Gastrocnemius medialis (tissue), 4 donors: ENCODE results near the gene RMI2. TPM values are rescaled to one million over a fixed set of nuclear protein-coding genes. Genes with fewer than 3 reads are reported as not detected.
"Not testable (repeated sequence)": the region's sequence is repeated elsewhere in the genome, so short reads cannot be mapped to it uniquely, and the experiment has no call there.

Experiments
- ATAC-seq, 2 donors: fragments of 150-250 bp; one replicate each; pipeline ENCODE4 v1.9.1; 2016
- DNase-seq, 2 donors: peaks; one replicate each; pipeline ENCODE4 v3.0.0-alpha.2; 2019
- H3K27ac ChIP-seq, 4 donors: fragments of 200-600 bp; sonication (generic); 1 replicate in 1 of 4; 2 replicates in 3 of 4; pipeline ENCODE4 v1.5.1; 2016 to 2018; ENCODE audit warnings: mild to moderate bottlenecking in 2 of 4, moderate library complexity in 1 of 4
- H3K27me3 ChIP-seq, 3 donors: fragments of 200-600 bp; sonication (generic) in 2 of 3; 1 replicate in 1 of 3; 2 replicates in 2 of 3; pipeline versions ENCODE4 v1.5.1 to v1.6.0; 2016 to 2019; ENCODE audit warnings: mild to moderate bottlenecking in 1 of 3, moderate library complexity in 1 of 3
- H3K36me3 ChIP-seq, 2 donors: fragments of 200-600 bp; sonication (generic) in 1 of 2; one replicate each; pipeline ENCODE4 v1.5.1; 2017 to 2018
- H3K4me1 ChIP-seq, 2 donors: fragments of 200-600 bp; sonication (generic) in 1 of 2; one replicate each; pipeline ENCODE4 v1.5.1; 2016 to 2017; ENCODE audit warnings: mild to moderate bottlenecking in 2 of 2
- H3K4me3 ChIP-seq, 4 donors: fragments of 200-600 bp; sonication (generic) in 3 of 4; 1 replicate in 1 of 4; 2 replicates in 3 of 4; pipeline ENCODE4 v1.5.1; 2016 to 2019; ENCODE audit warnings: mild to moderate bottlenecking in 2 of 4
- H3K9me3 ChIP-seq, 3 donors: fragments of 200-600 bp; sonication (generic) in 2 of 3; 1 replicate in 1 of 3; 2 replicates in 2 of 3; pipeline ENCODE4 v1.5.1; 2016 to 2019
- POLR2A ChIP-seq, 2 donors: fragments of 450-650 bp; IDR thresholded peaks; one replicate each; pipeline ENCODE4 v1.6.1; 2017; ENCODE audit warnings: antibody characterized with exemption in 2 of 2, mild to moderate bottlenecking in 2 of 2, moderate library complexity in 2 of 2
- in situ Hi-C, 4 donors: fragments of 200-750 bp; cut with MboI; loops; one replicate each; pipeline versions ENCODE4 v1.15.0 to v1.8.0; 2017; ENCODE audit warnings: low sequenced_read_pairs in 4 of 4
- intact Hi-C: fragments of 100-400 bp; cut with DNase I; formaldehyde crosslinking; loops from one replicate; pipeline ENCODE4 v1.15.1; 2023; ENCODE audit warnings: low total_unique reads
- total RNA-seq, 4 donors: library from RNA; depleted of rRNA; stranded (reverse); fragments of >200 nt; gene quantifications; one replicate each; pipeline versions ENCODE4 v1.1.0 to v1.2.3, GENCODE V29; 2016
- TF ChIP-seq, protein P1 (sequence below), 5 experiments: fragments of 450-650 bp in 3 of 5; fragments of 200-600 bp in 2 of 5; sonication (generic) in 2 of 5; IDR thresholded peaks in 4 of 5; conservative IDR thresholded peaks in 1 of 5; 1 replicate in 4 of 5; 2 replicates in 1 of 5; pipeline ENCODE4 v1.5.1; 2016 to 2019; ENCODE audit warnings: antibody characterized with exemption in 5 of 5, mild to moderate bottlenecking in 3 of 5, moderate library complexity in 3 of 5

Gene RMI2
- total RNA-seq, 4 donors from 2014 or later, result 0.44 to 0.49 TPM; not detected in 2

DNA sequence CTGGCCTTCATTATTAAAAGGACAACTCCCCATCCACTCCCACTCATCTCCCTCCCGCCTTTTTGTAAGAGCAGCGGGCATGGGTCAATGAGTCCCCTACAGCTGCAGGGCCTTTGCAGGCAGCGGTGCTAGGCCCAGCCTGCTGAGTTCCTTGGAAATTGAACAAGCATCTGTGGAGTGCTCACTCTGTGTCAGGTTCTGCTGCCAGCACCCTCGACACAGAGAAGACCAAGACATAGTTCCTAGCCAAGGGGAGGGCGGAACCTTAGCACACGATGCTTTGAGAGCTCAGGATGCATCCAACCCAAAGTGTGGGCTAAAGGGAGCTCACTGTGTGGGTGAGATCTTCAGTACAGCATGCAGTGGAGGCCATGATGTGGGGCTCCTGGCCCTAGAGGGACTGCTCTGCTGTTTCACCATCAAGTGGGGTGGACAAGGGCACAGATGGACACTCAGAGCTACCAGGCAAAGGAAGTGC is 27.6 kb downstream of the RMI2 start:
- Histone ChIP-seq H3K4me3 (no peak overlapping the region), H3K27ac (no peak overlapping the region), H3K4me1 (no peaks in the 10 kb centered on the region), H3K9me3 (no peaks in the 10 kb centered on the region), H3K36me3 (no peaks in the 10 kb centered on the region), H3K27me3 (no peaks in the 10 kb centered on the region)
- in situ Hi-C loops (loop anchor here in 2 of 4 donors (25.0 kb wide), 1 partner anchor 411 kb away; no protein-coding TSS in a partner anchor), intact Hi-C loops (no loop called here)
- no peak for DNase-seq
- ATAC-seq, result no peak
- TF ChIP-seq, protein P1, sequence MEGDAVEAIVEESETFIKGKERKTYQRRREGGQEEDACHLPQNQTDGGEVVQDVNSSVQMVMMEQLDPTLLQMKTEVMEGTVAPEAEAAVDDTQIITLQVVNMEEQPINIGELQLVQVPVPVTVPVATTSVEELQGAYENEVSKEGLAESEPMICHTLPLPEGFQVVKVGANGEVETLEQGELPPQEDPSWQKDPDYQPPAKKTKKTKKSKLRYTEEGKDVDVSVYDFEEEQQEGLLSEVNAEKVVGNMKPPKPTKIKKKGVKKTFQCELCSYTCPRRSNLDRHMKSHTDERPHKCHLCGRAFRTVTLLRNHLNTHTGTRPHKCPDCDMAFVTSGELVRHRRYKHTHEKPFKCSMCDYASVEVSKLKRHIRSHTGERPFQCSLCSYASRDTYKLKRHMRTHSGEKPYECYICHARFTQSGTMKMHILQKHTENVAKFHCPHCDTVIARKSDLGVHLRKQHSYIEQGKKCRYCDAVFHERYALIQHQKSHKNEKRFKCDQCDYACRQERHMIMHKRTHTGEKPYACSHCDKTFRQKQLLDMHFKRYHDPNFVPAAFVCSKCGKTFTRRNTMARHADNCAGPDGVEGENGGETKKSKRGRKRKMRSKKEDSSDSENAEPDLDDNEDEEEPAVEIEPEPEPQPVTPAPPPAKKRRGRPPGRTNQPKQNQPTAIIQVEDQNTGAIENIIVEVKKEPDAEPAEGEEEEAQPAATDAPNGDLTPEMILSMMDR (IDR thresholded peaks at IDR 0.05 in 4 of 5, conservative IDR thresholded peaks at IDR 0.05 in 1 of 5), result no peak
- no peak for TF ChIP-seq POLR2A (IDR thresholded peaks at IDR 0.05)

DNA sequence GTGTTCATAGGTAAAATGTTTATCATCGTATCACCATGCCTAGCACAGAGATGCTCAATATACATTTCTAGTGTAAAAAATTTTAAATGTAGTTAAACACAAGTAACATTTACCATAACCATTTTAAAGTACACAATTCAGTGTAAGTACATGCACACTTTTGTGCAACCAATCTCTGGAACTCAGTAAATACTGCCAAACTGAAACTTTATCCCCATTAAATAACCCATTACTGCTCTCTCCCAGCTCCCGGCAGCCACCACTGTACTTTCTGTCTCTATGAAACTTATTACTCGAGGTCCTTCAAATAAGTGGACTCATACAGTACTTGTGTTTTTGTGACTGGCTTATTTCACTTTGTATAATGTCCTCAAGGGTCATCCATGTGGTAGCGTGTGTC is 29.0 kb downstream of the RMI2 start:
- Histone ChIP-seq H3K27me3 (no peaks in the 10 kb centered on the region), H3K36me3 (no peaks in the 10 kb centered on the region), H3K9me3 (no peaks in the 10 kb centered on the region), H3K4me3 (no peak overlapping the region), H3K27ac (no peak overlapping the region), H3K4me1 (no peaks in the 10 kb centered on the region)
- DNase-seq, result no peak
- in situ Hi-C loops, result loop anchor here in 2 of 4 donors (25.0 kb wide), 1 partner anchor 412 kb away; no protein-coding TSS in a partner anchor
- TF ChIP-seq, protein P1 (IDR thresholded peaks at IDR 0.05 in 4 of 5, conservative IDR thresholded peaks at IDR 0.05 in 1 of 5), result no peak
- TF ChIP-seq POLR2A (IDR thresholded peaks at IDR 0.05), result no peak
- ATAC-seq, result peak in 1 of 2 donors; percentile 57
- intact Hi-C loops, result no loop called here

- Histone ChIP-seq H3K9me3 (no peaks in the 10 kb centered on the region), H3K36me3 (no peaks in the 10 kb centered on the region), H3K27me3 (no peaks in the 10 kb centered on the region), H3K27ac (no peak overlapping the region), H3K4me1 (no peaks in the 10 kb centered on the region), H3K4me3 (no peak overlapping the region)
- intact Hi-C loops (no loop called here), in situ Hi-C loops (loop anchor here in 3 of 4 donors (25.0 kb wide), 2 partner anchors 435 to 685 kb away; no protein-coding TSS in a partner anchor)
- DNase-seq (no peak), ATAC-seq (no peak)
- TF ChIP-seq, protein P1 (IDR thresholded peaks at IDR 0.05 in 4 of 5, conservative IDR thresholded peaks at IDR 0.05 in 1 of 5), result no peak
- no peak for TF ChIP-seq POLR2A (IDR thresholded peaks at IDR 0.05)
These were observed 31.9 kb downstream of the RMI2 start for GRCh38 chr16:11377154-11377553.

GRCh38 chr16:11378951-11379350 is 33.7 kb downstream of the RMI2 start:
- in situ Hi-C loops, result loop anchor here in 3 of 4 donors (25.0 kb wide), 2 partner anchors 433 to 683 kb away; no protein-coding TSS in a partner anchor
- DNase-seq, H3K27me3 ChIP-seq, H3K36me3 ChIP-seq, H3K27ac ChIP-seq, intact Hi-C loops, H3K4me1 ChIP-seq, ATAC-seq, H3K4me3 ChIP-seq, H3K9me3 ChIP-seq: not testable (repeated sequence)

GRCh38 chr16:11379420-11379819 is 34.2 kb downstream of the RMI2 start:
- ATAC-seq (no peak), DNase-seq (no peak)
- intact Hi-C loops, result no loop called here
- in situ Hi-C loops, result loop anchor here in 3 of 4 donors (25.0 kb wide), 2 partner anchors 433 to 683 kb away; no protein-coding TSS in a partner anchor
- TF ChIP-seq, protein P1 (IDR thresholded peaks at IDR 0.05 in 4 of 5, conservative IDR thresholded peaks at IDR 0.05 in 1 of 5), result no peak
- no peak for TF ChIP-seq POLR2A (IDR thresholded peaks at IDR 0.05)
- H3K27ac ChIP-seq, result no peak overlapping the region
- H3K27me3 ChIP-seq, result no peaks in the 10 kb centered on the region
- H3K9me3 ChIP-seq, result no peaks in the 10 kb centered on the region
- H3K4me1 ChIP-seq, result no peaks in the 10 kb centered on the region
- no peak overlapping the region for H3K4me3 ChIP-seq
- H3K36me3 ChIP-seq, result no peaks in the 10 kb centered on the region
